SK-N-MC (cell line): ENCODE measurements around the gene MGAT4B.

Source experiments
- EZH2 ChIP-seq: fragments of 200-600 bp; sonication (generic); IDR thresholded peaks from one replicate; pipeline ENCODE4 v1.6.1; 2017; ENCODE audit warnings: antibody characterized with exemption
- FOXP2 ChIP-seq: optimal IDR thresholded peaks from 2 replicates; pipeline ENCODE3; 2011; ENCODE audit warnings: mild to moderate bottlenecking, moderate library complexity; ENCODE audit not compliant: insufficient read depth; ENCODE audit errors: extremely low read length, control extremely low read depth
- POLR2AphosphoS5 ChIP-seq: IDR thresholded peaks from 2 replicates; pipeline ENCODE4 v1.6.1; 2012; ENCODE audit warnings: mild to moderate bottlenecking, low read depth, low read length, borderline replicate concordance

- TF ChIP-seq POLR2AphosphoS5 (no peak; the same call in 1 of the 2 replicates), EZH2 (no peak), FOXP2 (no peak)
These were observed 29.8 kb upstream of the MGAT4B start for GRCh38 chr5:179836225-179837019.
